Breast epithelium (tissue), 3 donors: ENCODE results near the gene AMIGO1.

Experiments
- POLR2A ChIP-seq: fragments of 450-650 bp; IDR thresholded peaks from one replicate; pipeline ENCODE4 v1.6.1; 2016; ENCODE audit warnings: antibody characterized with exemption, mild to moderate bottlenecking, moderate library complexity
- POLR2AphosphoS5 ChIP-seq, 3 donors: sonication (generic); formaldehyde crosslinking; IDR thresholded peaks; one replicate each; pipeline ENCODE4 v1.6.1; 2017; ENCODE audit warnings: antibody characterized with exemption in 3 of 3
- TF ChIP-seq, protein P1 (sequence below), 3 donors: fragments of 450-650 bp; IDR thresholded peaks; one replicate each; pipeline ENCODE4 v1.5.1; 2016 to 2017; ENCODE audit warnings: antibody characterized with exemption in 3 of 3, mild to moderate bottlenecking in 3 of 3, moderate library complexity in 3 of 3

DNA sequence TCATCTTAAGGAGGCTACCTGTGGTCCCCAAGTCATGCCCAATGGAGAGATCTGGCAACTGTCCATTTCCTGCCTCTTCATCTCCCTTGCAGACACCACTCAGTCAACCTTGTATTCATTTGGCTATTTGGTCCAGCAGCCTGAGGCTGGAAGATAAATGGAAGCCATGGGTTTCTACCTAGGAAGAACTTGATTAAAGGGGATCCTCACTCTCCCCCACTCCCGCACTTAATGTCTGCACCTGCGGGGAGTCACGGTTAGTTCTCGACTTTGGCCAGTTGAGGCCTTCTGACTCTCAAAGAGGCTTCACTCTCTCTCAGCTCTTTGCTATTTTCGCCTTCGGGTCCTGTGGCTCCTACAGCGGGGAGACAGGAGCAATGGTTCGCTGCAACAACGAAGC, 34.3 kb downstream of the AMIGO1 start:
- TF ChIP-seq, protein P1, sequence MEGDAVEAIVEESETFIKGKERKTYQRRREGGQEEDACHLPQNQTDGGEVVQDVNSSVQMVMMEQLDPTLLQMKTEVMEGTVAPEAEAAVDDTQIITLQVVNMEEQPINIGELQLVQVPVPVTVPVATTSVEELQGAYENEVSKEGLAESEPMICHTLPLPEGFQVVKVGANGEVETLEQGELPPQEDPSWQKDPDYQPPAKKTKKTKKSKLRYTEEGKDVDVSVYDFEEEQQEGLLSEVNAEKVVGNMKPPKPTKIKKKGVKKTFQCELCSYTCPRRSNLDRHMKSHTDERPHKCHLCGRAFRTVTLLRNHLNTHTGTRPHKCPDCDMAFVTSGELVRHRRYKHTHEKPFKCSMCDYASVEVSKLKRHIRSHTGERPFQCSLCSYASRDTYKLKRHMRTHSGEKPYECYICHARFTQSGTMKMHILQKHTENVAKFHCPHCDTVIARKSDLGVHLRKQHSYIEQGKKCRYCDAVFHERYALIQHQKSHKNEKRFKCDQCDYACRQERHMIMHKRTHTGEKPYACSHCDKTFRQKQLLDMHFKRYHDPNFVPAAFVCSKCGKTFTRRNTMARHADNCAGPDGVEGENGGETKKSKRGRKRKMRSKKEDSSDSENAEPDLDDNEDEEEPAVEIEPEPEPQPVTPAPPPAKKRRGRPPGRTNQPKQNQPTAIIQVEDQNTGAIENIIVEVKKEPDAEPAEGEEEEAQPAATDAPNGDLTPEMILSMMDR (IDR thresholded peaks at IDR 0.05) = no peak
- TF ChIP-seq POLR2AphosphoS5 (IDR thresholded peaks at IDR 0.05) = no peak
- no peak for TF ChIP-seq POLR2A
